Transverse colon (tissue), 3 donors: Measurements from ENCODE around the gene LILRB1.

Experiments
- CTCF ChIP-seq, 5 experiments: fragments of 200-600 bp in 3 of 5; fragments of 450-650 bp in 2 of 5; sonication (generic) in 3 of 5; IDR thresholded peaks; 1 replicate in 2 of 5; 2 replicates in 3 of 5; pipeline ENCODE4 v1.5.1; 2016 to 2017; ENCODE audit warnings: antibody characterized with exemption in 5 of 5, inconsistent platforms in 3 of 5, mild to moderate bottlenecking in 2 of 5, moderate library complexity in 1 of 5
- EP300 ChIP-seq: sonication (generic); formaldehyde crosslinking; IDR thresholded peaks from one replicate; pipeline ENCODE4 v1.6.1; 2017; ENCODE audit warnings: antibody characterized with exemption, low read depth
- POLR2A ChIP-seq: fragments of 450-650 bp; IDR thresholded peaks from one replicate; pipeline ENCODE4 v1.6.1; 2016; ENCODE audit warnings: antibody characterized with exemption, mild to moderate bottlenecking, moderate library complexity

GRCh38 chr19:54630782-54631181 is 498 bp downstream of the LILRB1 start:
- no peak for TF ChIP-seq CTCF (IDR thresholded peaks at IDR 0.05)
- no peak for TF ChIP-seq POLR2A
- TF ChIP-seq EP300 = no peak
